Colonic mucosa (tissue), 4 donors: ENCODE data around the gene LCE1E. TPM values are rescaled to one million over a fixed set of nuclear protein-coding genes. Genes with fewer than 3 reads are reported as not detected.

Experiments
- DNase-seq: peaks from one replicate; pipeline ENCODE4 v3.0.0-alpha.2; 2020
- H3K27ac ChIP-seq: fragments of 200-600 bp; one replicate; pipeline ENCODE4 v1.8.0; 2021
- H3K27me3 ChIP-seq: fragments of 200-600 bp; one replicate; pipeline ENCODE4 v1.8.0; 2021
- H3K36me3 ChIP-seq: fragments of 200-600 bp; one replicate; pipeline ENCODE4 v1.8.0; 2021
- H3K4me1 ChIP-seq: fragments of 200-600 bp; one replicate; pipeline ENCODE4 v1.8.0; 2021; ENCODE audit warnings: mild to moderate bottlenecking
- H3K4me3 ChIP-seq: fragments of 200-600 bp; one replicate; pipeline ENCODE4 v1.8.0; 2021
- H3K9ac ChIP-seq, 2 donors: one replicate each; pipeline ENCODE4 v1.7.0; 2013; ENCODE audit warnings: control low read depth in 2 of 2, low read depth in 2 of 2, low read length in 2 of 2
- H3K9me3 ChIP-seq: fragments of 200-600 bp; one replicate; pipeline ENCODE4 v1.8.0; 2021
- intact Hi-C: fragments of 100-400 bp; cut with DNase I; formaldehyde crosslinking; loops from one replicate; pipeline ENCODE4 v1.14.1; 2022
- total RNA-seq, 2 donors: library from RNA; stranded (reverse); fragmentation: NEBNext Ultra II Directional in 1 of 2; extraction: Animal tissue kit (Norgen Biotek cat#: 25700) in 1 of 2; gene quantifications; one replicate each; pipeline ENCODE4 v1.2.1, GENCODE V29; 2021
- TF ChIP-seq, protein P1 (sequence below): fragments of 200-600 bp; IDR thresholded peaks from one replicate; pipeline ENCODE4 v1.8.0; 2022; ENCODE audit warnings: antibody characterized with exemption, mild to moderate bottlenecking
- donor health status: healthy.
- donor health status: DM: no; HTN: no; CAD: no.
- donor health status: DM: no; HTN: no; CAD: no.

LCE1E gene
- total RNA-seq, 2 donors from 2014 or later, result not detected

DNA sequence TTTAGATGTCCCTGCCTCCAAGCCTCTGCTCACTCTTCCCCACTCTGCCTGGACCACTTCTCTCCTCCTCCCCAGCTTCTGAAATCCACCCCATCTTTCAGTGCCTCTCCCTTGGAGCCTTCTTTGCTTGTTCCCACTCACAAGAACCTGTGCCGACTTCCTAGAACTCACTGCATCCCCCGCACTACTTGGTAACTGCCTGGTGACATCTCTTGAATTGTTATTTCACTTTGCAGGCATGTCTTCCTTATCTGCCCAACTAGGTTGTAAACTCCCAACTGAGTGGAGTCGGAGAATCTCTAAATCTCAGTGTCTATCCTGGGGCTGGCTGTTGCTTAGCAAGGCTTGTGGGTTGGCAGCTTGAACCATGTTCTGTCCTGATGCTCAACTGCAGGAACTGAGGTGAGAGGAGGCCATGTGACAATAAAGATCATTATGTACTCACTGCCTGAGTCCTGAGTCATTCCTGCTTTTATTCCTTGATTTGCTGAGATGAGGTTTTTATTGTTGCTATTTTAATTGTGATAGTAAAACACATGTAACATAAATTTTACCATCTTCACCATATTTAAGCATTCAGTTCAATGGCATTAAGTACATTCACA, 24.3 kb upstream of the LCE1E start:
- no peak for DNase-seq
- TF ChIP-seq, protein P1, sequence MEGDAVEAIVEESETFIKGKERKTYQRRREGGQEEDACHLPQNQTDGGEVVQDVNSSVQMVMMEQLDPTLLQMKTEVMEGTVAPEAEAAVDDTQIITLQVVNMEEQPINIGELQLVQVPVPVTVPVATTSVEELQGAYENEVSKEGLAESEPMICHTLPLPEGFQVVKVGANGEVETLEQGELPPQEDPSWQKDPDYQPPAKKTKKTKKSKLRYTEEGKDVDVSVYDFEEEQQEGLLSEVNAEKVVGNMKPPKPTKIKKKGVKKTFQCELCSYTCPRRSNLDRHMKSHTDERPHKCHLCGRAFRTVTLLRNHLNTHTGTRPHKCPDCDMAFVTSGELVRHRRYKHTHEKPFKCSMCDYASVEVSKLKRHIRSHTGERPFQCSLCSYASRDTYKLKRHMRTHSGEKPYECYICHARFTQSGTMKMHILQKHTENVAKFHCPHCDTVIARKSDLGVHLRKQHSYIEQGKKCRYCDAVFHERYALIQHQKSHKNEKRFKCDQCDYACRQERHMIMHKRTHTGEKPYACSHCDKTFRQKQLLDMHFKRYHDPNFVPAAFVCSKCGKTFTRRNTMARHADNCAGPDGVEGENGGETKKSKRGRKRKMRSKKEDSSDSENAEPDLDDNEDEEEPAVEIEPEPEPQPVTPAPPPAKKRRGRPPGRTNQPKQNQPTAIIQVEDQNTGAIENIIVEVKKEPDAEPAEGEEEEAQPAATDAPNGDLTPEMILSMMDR, result no peak
- H3K27ac ChIP-seq, result no peak overlapping the region
- no peaks in the 10 kb centered on the region for H3K36me3 ChIP-seq
- no peak overlapping the region for H3K9ac ChIP-seq
- no peaks in the 10 kb centered on the region for H3K9me3 ChIP-seq
- H3K4me3 ChIP-seq, result no peak overlapping the region
- no peaks in the 10 kb centered on the region for H3K4me1 ChIP-seq
- intact Hi-C loops, result no loop called here
- no peaks in the 10 kb centered on the region for H3K27me3 ChIP-seq

DNA sequence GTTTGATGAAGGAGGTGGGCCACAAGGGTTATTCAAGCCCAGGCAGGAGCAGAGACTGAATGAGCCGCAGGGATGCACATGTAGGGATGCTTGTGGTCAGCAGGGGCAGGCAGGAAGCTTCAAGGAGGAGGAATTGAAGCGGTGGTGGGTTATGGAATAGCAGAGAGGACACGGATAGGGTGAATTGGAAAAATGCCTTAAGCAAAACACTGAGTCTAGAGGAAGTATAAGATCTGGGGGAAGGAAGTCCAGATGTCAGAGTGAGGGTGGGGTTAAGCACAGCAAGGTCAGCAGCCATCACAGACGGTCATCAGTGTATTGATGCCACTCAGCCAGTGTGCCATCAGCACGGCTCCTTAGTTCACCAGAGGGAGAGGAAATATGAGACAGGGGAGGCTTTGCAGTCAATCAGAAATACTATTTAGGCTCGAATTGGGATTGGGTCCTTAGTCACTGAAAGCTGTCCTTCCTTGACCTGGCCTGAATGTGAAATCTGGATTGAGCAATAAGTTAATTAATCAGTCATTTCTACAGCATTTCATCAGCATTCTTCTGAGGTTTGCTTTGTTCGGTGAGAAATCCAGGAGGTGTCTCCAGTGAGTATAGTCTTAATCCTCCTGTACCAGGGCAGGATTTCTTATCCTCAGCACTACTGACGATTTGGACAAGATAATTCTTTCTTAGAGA, 17.1 kb upstream of the LCE1E start:
- TF ChIP-seq, protein P1, result no peak
- Histone ChIP-seq H3K9me3 (no peaks in the 10 kb centered on the region), H3K4me3 (no peak overlapping the region), H3K27ac (no peak overlapping the region), H3K4me1 (no peaks in the 10 kb centered on the region), H3K27me3 (no peaks in the 10 kb centered on the region), H3K9ac (no peak overlapping the region), H3K36me3 (no peaks in the 10 kb centered on the region)
- intact Hi-C loops, result no loop called here
- DNase-seq, result no peak

DNA sequence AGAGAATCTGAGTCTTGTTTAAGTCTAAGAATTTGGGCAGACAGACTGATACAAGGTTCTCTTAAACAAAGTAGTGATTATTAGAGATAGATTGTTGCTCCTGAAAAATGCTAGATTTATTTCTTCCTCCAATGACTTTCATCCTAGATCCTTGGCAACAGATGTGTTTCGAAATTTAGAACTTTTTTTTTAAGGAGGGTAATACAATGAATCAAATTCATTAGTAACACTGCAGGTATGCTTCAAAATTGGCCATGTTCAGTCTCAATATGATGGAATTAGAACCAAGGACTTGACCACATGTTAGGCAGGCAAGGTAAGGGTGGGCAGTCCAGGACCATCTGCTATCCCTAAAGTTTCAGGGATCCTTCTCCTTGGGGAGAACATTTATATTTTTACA, 15.6 kb upstream of the LCE1E start:
- intact Hi-C loops, result no loop called here
- Histone ChIP-seq H3K36me3 (no peaks in the 10 kb centered on the region), H3K4me1 (no peaks in the 10 kb centered on the region), H3K4me3 (no peak overlapping the region), H3K9ac (no peak overlapping the region), H3K27me3 (no peaks in the 10 kb centered on the region), H3K27ac (no peak overlapping the region), H3K9me3 (no peaks in the 10 kb centered on the region)
- DNase-seq, result no peak
- TF ChIP-seq, protein P1, result no peak

DNA sequence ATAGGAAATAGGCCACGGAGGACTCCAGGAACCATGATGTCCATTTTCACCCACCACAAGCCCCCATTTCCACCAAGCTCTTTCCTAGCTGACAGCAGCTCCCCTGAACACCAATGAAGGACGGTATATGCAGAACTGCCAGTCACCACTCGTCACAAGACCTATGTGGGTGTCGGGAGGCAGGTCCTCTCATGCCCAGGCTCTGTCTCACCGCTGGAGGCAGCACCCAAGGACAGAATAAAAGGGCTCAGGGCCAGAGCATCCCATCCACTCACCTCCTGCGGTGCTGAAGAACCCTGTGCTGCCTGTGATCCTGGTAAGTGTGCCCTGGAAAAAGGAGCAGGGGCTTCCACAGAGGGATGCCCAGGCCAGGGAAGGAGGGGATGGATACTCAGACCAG, 11.2 kb upstream of the LCE1E start, which contains the start of gene LCE1F:
TSS of gene LCE1F (plus strand) at position 266 of the 400 bp plus-strand sequence. CDS start 1,232 bp downstream, outside the sequence.
- H3K9me3 ChIP-seq, result no peaks in the 10 kb centered on the region
- H3K4me3 ChIP-seq, result no peak within 1 kb of the TSS
- no peaks in the 10 kb centered on the region for H3K4me1 ChIP-seq
- no peaks in the 10 kb centered on the region for H3K36me3 ChIP-seq
- H3K27ac ChIP-seq, result no peak within 1 kb of the TSS
- no peak for DNase-seq
- TF ChIP-seq, protein P1, result no peak
- no peak within 1 kb of the TSS for H3K9ac ChIP-seq
- intact Hi-C loops, result no loop called here
- no peaks in the 10 kb centered on the region for H3K27me3 ChIP-seq

DNA sequence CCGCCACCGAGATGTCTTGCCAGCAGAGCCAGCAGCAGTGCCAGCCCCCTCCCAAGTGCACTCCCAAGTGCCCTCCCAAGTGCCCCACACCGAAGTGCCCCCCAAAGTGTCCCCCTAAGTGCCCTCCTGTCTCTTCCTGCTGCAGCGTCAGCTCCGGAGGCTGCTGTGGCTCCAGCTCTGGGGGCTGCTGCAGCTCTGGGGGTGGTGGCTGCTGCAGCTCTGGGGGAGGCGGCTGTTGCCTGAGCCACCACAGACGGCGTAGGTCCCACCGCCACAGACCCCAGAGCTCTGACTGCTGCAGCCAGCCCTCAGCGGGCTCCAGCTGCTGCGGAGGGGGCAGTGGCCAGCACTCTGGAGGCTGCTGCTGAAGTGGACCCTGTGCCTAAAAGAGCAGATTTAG, 9.7 kb upstream of the LCE1E start:
- TF ChIP-seq, protein P1, result no peak
- Histone ChIP-seq H3K27ac (no peak overlapping the region), H3K4me3 (no peak overlapping the region), H3K9ac (no peak overlapping the region), H3K4me1 (no peaks in the 10 kb centered on the region), H3K9me3 (no peaks in the 10 kb centered on the region), H3K36me3 (no peaks in the 10 kb centered on the region), H3K27me3 (no peaks in the 10 kb centered on the region)
- intact Hi-C loops, result no loop called here
- DNase-seq, result no peak
